NT2/D1 (cell line): Measurements from ENCODE around the gene ARL8A.
"Not testable (repeated sequence)": the region's sequence is repeated elsewhere in the genome, so short reads cannot be mapped to it uniquely, and the experiment has no call there.

ENCODE experiments used
- DNase-seq: peaks from one replicate; pipeline ENCODE4 v3.0.0-alpha.2; 2011; ENCODE audit warnings: low read depth, low spot score
- H3K27me3 ChIP-seq: 2 replicates; pipeline ENCODE4 v1.6.0; 2011; ENCODE audit warnings: mild to moderate bottlenecking; ENCODE audit not compliant: insufficient read length, insufficient read depth
- H3K36me3 ChIP-seq: 2 replicates; pipeline ENCODE4 v1.6.1; 2011; ENCODE audit warnings: mild to moderate bottlenecking, low read length, mixed read lengths; ENCODE audit not compliant: insufficient read depth, insufficient read length
- H3K4me1 ChIP-seq: 2 replicates; pipeline ENCODE4 v1.5.1; 2011; ENCODE audit not compliant: insufficient read depth, insufficient read length
- H3K4me3 ChIP-seq: 2 replicates; pipeline ENCODE4 v1.5.1; 2011; ENCODE audit warnings: low read depth; ENCODE audit not compliant: insufficient read length
- H3K9ac ChIP-seq: 2 replicates; pipeline ENCODE4 v1.6.0; 2011; ENCODE audit warnings: low read depth; ENCODE audit not compliant: insufficient read length
- H3K9me3 ChIP-seq: 2 replicates; pipeline ENCODE4 v1.5.1; 2011; ENCODE audit warnings: mild to moderate bottlenecking, low read length; ENCODE audit not compliant: insufficient read depth
- SUZ12 ChIP-seq: IDR thresholded peaks from 2 replicates; pipeline ENCODE4 v1.6.1; 2011; ENCODE audit not compliant: insufficient read length, insufficient read depth; ENCODE audit errors: extremely low read depth
- YY1 ChIP-seq: IDR thresholded peaks from 2 replicates; pipeline ENCODE4 v1.6.1; 2011; ENCODE audit not compliant: insufficient read length, insufficient read depth
- ZNF274 ChIP-seq: IDR thresholded peaks from 2 replicates; pipeline ENCODE4 v1.6.1; 2011; ENCODE audit warnings: mild to moderate bottlenecking, low read depth, low read length

Gene ARL8A

GRCh38 chr1:202181586-202181985 is 37.0 kb upstream of the ARL8A start:
- Histone ChIP-seq H3K9me3 (no peaks in the 10 kb centered on the region), H3K4me3 (no peak overlapping the region), H3K4me1 (peaks cover 4% of the 10 kb centered on the region), H3K9ac (no peak overlapping the region), H3K27me3 (peaks cover 12% of the 10 kb centered on the region), H3K36me3 (no peaks in the 10 kb centered on the region)
- no peak for DNase-seq
- TF ChIP-seq SUZ12 (no peak), YY1 (no peak), ZNF274 (no peak)

GRCh38 chr1:202180751-202181139 is 36.2 kb upstream of the ARL8A start:
- H3K36me3 ChIP-seq, H3K9ac ChIP-seq, H3K4me3 ChIP-seq, H3K4me1 ChIP-seq, DNase-seq, H3K9me3 ChIP-seq: not testable (repeated sequence)
- H3K27me3 ChIP-seq, result peaks cover 12% of the 10 kb centered on the region

- no peak for TF ChIP-seq SUZ12
- no peaks in the 10 kb centered on the region for H3K36me3 ChIP-seq
- peaks cover 12% of the 10 kb centered on the region for H3K27me3 ChIP-seq
- H3K9ac ChIP-seq, result no peak overlapping the region
- no peaks in the 10 kb centered on the region for H3K9me3 ChIP-seq
- peaks cover 9% of the 10 kb centered on the region for H3K4me1 ChIP-seq
- no peak overlapping the region for H3K4me3 ChIP-seq
- DNase-seq, result no peak
Measured at GRCh38 chr1:202179828-202180750, 35.6 kb upstream of the ARL8A start.

GRCh38 chr1:202176949-202177927 is 32.7 kb upstream of the ARL8A start:
- Histone ChIP-seq H3K9ac (peak overlapping the region; percentile 12), H3K9me3 (no peaks in the 10 kb centered on the region)
- TF ChIP-seq YY1 (no peak), ZNF274 (no peak), SUZ12 (no peak)

GRCh38 chr1:202173993-202174392 is 29.5 kb upstream of the ARL8A start:
- no peak for TF ChIP-seq YY1
- no peak for TF ChIP-seq ZNF274
- TF ChIP-seq SUZ12, result no peak
- no peaks in the 10 kb centered on the region for H3K36me3 ChIP-seq
- H3K9me3 ChIP-seq, result no peaks in the 10 kb centered on the region
- peaks cover 5% of the 10 kb centered on the region for H3K27me3 ChIP-seq
- DNase-seq, result no peak
- H3K4me3 ChIP-seq, result no peak overlapping the region
- H3K4me1 ChIP-seq, result peaks cover 17% of the 10 kb centered on the region
- no peak overlapping the region for H3K9ac ChIP-seq

More at GRCh38 chr1:202176949-202177927, 32.7 kb upstream of the ARL8A start:
- H3K4me1 ChIP-seq, result peaks cover 17% of the 10 kb centered on the region
- DNase-seq, result no peak
- H3K27me3 ChIP-seq, result peaks cover 8% of the 10 kb centered on the region
- no peaks in the 10 kb centered on the region for H3K36me3 ChIP-seq
- H3K4me3 ChIP-seq, result no peak overlapping the region

GRCh38 chr1:202172015-202172355 is 27.4 kb upstream of the ARL8A start:
- DNase-seq, result no peak
- TF ChIP-seq SUZ12, result no peak
- no peak for TF ChIP-seq YY1
- TF ChIP-seq ZNF274, result no peak
- peaks cover 3% of the 10 kb centered on the region for H3K27me3 ChIP-seq

GRCh38 chr1:202171292-202172014 is 26.9 kb upstream of the ARL8A start:
- DNase-seq, result no peak
- Histone ChIP-seq H3K9ac (no peak overlapping the region), H3K4me3 (no peak overlapping the region), H3K9me3 (no peaks in the 10 kb centered on the region), H3K36me3 (no peaks in the 10 kb centered on the region), H3K27me3 (peaks cover 3% of the 10 kb centered on the region), H3K4me1 (peaks cover 30% of the 10 kb centered on the region)
- TF ChIP-seq ZNF274 (no peak), SUZ12 (no peak), YY1 (no peak)

More at GRCh38 chr1:202172015-202172355, 27.4 kb upstream of the ARL8A start:
- Histone ChIP-seq H3K36me3 (no peaks in the 10 kb centered on the region), H3K9ac (no peak overlapping the region), H3K4me1 (peaks cover 28% of the 10 kb centered on the region), H3K9me3 (no peaks in the 10 kb centered on the region), H3K4me3 (no peak overlapping the region)
